ENCODE data around the gene VAV3. TPM values are rescaled to one million over a fixed set of nuclear protein-coding genes. Genes with fewer than 3 reads are reported as not detected.
A peak's percentile ranks its signal among the peaks of the same experiment; 100 is the strongest.

The VAV3 gene
- total RNA-seq, 2 donors from 2014 or later: 69.1 to 102 TPM

GRCh38 chr1:107600607-107601160 is 364.3 kb downstream of the VAV3 start:
- ATAC-seq (no peak), DNase-seq (no peak)
- intact Hi-C loops (cut with DNase I, micrococcal nuclease): no loop called here

GRCh38 chr1:107599220-107599619 is 365.8 kb downstream of the VAV3 start:
- intact Hi-C loops (cut with DNase I, micrococcal nuclease): no loop called here

GRCh38 chr1:107597290-107597689 is 367.7 kb downstream of the VAV3 start:
- intact Hi-C loops (cut with DNase I, micrococcal nuclease): no loop called here
- no peak for DNase-seq
- ATAC-seq: peak; percentile 25

More at GRCh38 chr1:107599220-107599619, 365.8 kb downstream of the VAV3 start:
- no peak for DNase-seq
- no peak for ATAC-seq

- DNase-seq (no peak), ATAC-seq (no peak)
- intact Hi-C loops (cut with DNase I, micrococcal nuclease): no loop called here
These were observed 370.4 kb downstream of the VAV3 start for GRCh38 chr1:107594536-107594935.

- DNase-seq (no peak), ATAC-seq (peak; percentile 84)
- intact Hi-C loops (cut with DNase I, micrococcal nuclease): no loop called here
These were observed 371.3 kb downstream of the VAV3 start for GRCh38 chr1:107593501-107594209.

GRCh38 chr1:107590900-107591622 is 373.9 kb downstream of the VAV3 start:
- intact Hi-C loops (cut with DNase I, micrococcal nuclease): no loop called here
- DNase-seq: no peak
- no peak for ATAC-seq

- intact Hi-C loops (cut with DNase I, micrococcal nuclease): no loop called here
- ATAC-seq (no peak), DNase-seq (no peak)
These were observed 374.9 kb downstream of the VAV3 start for GRCh38 chr1:107590087-107590486.

GRCh38 chr1:107588321-107588720 is 376.7 kb downstream of the VAV3 start:
- DNase-seq: no peak
- intact Hi-C loops (cut with DNase I, micrococcal nuclease): no loop called here
- no peak for ATAC-seq

GRCh38 chr1:107575226-107575625 is 389.8 kb downstream of the VAV3 start:
- intact Hi-C loops (cut with DNase I, micrococcal nuclease): no loop called here
- DNase-seq (no peak), ATAC-seq (no peak)

- intact Hi-C loops (cut with DNase I, micrococcal nuclease): no loop called here
- DNase-seq (no peak), ATAC-seq (no peak)
These were observed 390.9 kb downstream of the VAV3 start for GRCh38 chr1:107574044-107574443.

- DNase-seq (no peak), ATAC-seq (peak; percentile 15)
- intact Hi-C loops (cut with DNase I, micrococcal nuclease): no loop called here
These were observed 392.2 kb downstream of the VAV3 start for GRCh38 chr1:107572674-107573211.

- no peak for ATAC-seq
- DNase-seq: no peak
- intact Hi-C loops (cut with DNase I, micrococcal nuclease): no loop called here
These were observed 394.2 kb downstream of the VAV3 start for GRCh38 chr1:107570768-107571167.

GRCh38 chr1:107563441-107563840 is 401.5 kb downstream of the VAV3 start:
- DNase-seq (no peak), ATAC-seq (no peak)
- intact Hi-C loops (cut with DNase I, micrococcal nuclease): no loop called here

GRCh38 chr1:107559881-107560280 is 405.1 kb downstream of the VAV3 start:
- intact Hi-C loops (cut with DNase I, micrococcal nuclease): no loop called here
- ATAC-seq (no peak), DNase-seq (no peak)

- ATAC-seq: no peak
- intact Hi-C loops (cut with DNase I, micrococcal nuclease): no loop called here
- DNase-seq: no peak
These were observed 407.9 kb downstream of the VAV3 start for GRCh38 chr1:107557095-107557494.

GRCh38 chr1:107555578-107555977 is 409.4 kb downstream of the VAV3 start:
- intact Hi-C loops (cut with DNase I, micrococcal nuclease): no loop called here
- DNase-seq: no peak
- no peak for ATAC-seq

GRCh38 chr1:107552781-107553180 is 412.2 kb downstream of the VAV3 start:
- no peak for DNase-seq
- intact Hi-C loops (cut with DNase I, micrococcal nuclease): no loop called here
- ATAC-seq: no peak

- intact Hi-C loops (cut with DNase I, micrococcal nuclease): no loop called here
- DNase-seq (no peak), ATAC-seq (no peak)
These were observed 413.5 kb downstream of the VAV3 start for GRCh38 chr1:107551456-107551855.

- ATAC-seq (no peak), DNase-seq (no peak)
- intact Hi-C loops (cut with DNase I, micrococcal nuclease): no loop called here
These were observed 414.6 kb downstream of the VAV3 start for GRCh38 chr1:107550358-107550757.

Measured in left colon (tissue), 2 donors.